ENCODE data around the gene SYNE1. TPM values are rescaled to one million over a fixed set of nuclear protein-coding genes. Genes with fewer than 3 reads are reported as not detected.

Gene SYNE1
- total and polyA plus RNA-seq, 4 donors, result 10.2 to 105 (median 24.5) TPM

- no peaks in the 10 kb centered on the region for H3K27me3 ChIP-seq (ENCODE audit: control insufficient read depth in 4 of 4, insufficient read depth in 4 of 4, low read length in 3 of 4)
- no peak for DNase-seq (ENCODE audit: low spot score)
- H3K36me3 ChIP-seq (ENCODE audit: control insufficient read depth in 4 of 4, insufficient read depth in 3 of 4, low read depth in 1 of 4, low read length in 3 of 4), result peaks cover 6 to 71% (median 47%) of the 10 kb centered on the region in 4 donors
- no peak overlapping the region for H3K27ac ChIP-seq (ENCODE audit: low read depth in 1 of 2, low read length in 2 of 2)
- 54% methylated on average over 3 of the region's 3 CpGs for whole genome bisulfite sequencing
- H3K4me3 ChIP-seq (ENCODE audit: low read depth in 1 of 3, low read length in 3 of 3), result no peak overlapping the region
- no peak for TF ChIP-seq GABPA (IDR thresholded peaks at IDR 0.05 in 1 of 2, conservative IDR thresholded peaks at IDR 0.05 in 1 of 2)
- no peak overlapping the region for H3K9ac ChIP-seq (ENCODE audit: low read depth in 1 of 2, low read length in 2 of 2)
- H3K4me1 ChIP-seq (ENCODE audit: control insufficient read depth in 4 of 4, insufficient read depth in 4 of 4, low read length in 3 of 4), result no peaks in the 10 kb centered on the region
- no peaks in the 10 kb centered on the region for H3K9me3 ChIP-seq (ENCODE audit: control insufficient read depth in 4 of 4, low read length in 3 of 4)
Observed at GRCh38 chr6:152201120-152201519, 436.0 kb downstream of the SYNE1 start.

- 77% methylated on average over 5 of the region's 5 CpGs for WGBS
- Histone ChIP-seq H3K9me3 (ENCODE audit: control insufficient read depth in 4 of 4, low read length in 3 of 4) (no peaks in the 10 kb centered on the region), H3K4me1 (ENCODE audit: control insufficient read depth in 4 of 4, insufficient read depth in 4 of 4, low read length in 3 of 4) (no peaks in the 10 kb centered on the region), H3K9ac (ENCODE audit: low read depth in 1 of 2, low read length in 2 of 2) (no peak overlapping the region), H3K27ac (ENCODE audit: low read depth in 1 of 2, low read length in 2 of 2) (no peak overlapping the region), H3K27me3 (ENCODE audit: control insufficient read depth in 4 of 4, insufficient read depth in 4 of 4, low read length in 3 of 4) (no peaks in the 10 kb centered on the region), H3K36me3 (ENCODE audit: control insufficient read depth in 4 of 4, insufficient read depth in 3 of 4, low read depth in 1 of 4, low read length in 3 of 4) (peaks cover 10 to 47% (median 31%) of the 10 kb centered on the region in 4 donors), H3K4me3 (ENCODE audit: low read depth in 1 of 3, low read length in 3 of 3) (no peak overlapping the region)
- DNase-seq (ENCODE audit: low spot score), result no peak
- TF ChIP-seq HNF4G (IDR thresholded peaks at IDR 0.05), result no peak
- TF ChIP-seq HNF4A (conservative IDR thresholded peaks at IDR 0.05), result no peak
- no peak for TF ChIP-seq RAD21 (IDR thresholded peaks at IDR 0.05)
- TF ChIP-seq FOXA2 (IDR thresholded peaks at IDR 0.05), result no peak
- TF ChIP-seq GABPA (IDR thresholded peaks at IDR 0.05 in 1 of 2, conservative IDR thresholded peaks at IDR 0.05 in 1 of 2), result no peak
- no peak for TF ChIP-seq ZBTB33 (IDR thresholded peaks at IDR 0.05)
Observed at GRCh38 chr6:152195896-152196295, 441.3 kb downstream of the SYNE1 start.

GRCh38 chr6:152189736-152190135 is 447.4 kb downstream of the SYNE1 start:
- H3K9ac ChIP-seq (ENCODE audit: low read depth in 1 of 2, low read length in 2 of 2), result no peak overlapping the region
- H3K4me3 ChIP-seq (ENCODE audit: low read depth in 1 of 3, low read length in 3 of 3), result no peak overlapping the region
- DNase-seq (ENCODE audit: low spot score), result no peak
- peaks cover 0 to 46% (median 16%) of the 10 kb centered on the region in 4 donors for H3K36me3 ChIP-seq (ENCODE audit: control insufficient read depth in 4 of 4, insufficient read depth in 3 of 4, low read depth in 1 of 4, low read length in 3 of 4)
- H3K27ac ChIP-seq (ENCODE audit: low read depth in 1 of 2, low read length in 2 of 2), result no peak overlapping the region
- H3K27me3 ChIP-seq (ENCODE audit: control insufficient read depth in 4 of 4, insufficient read depth in 4 of 4, low read length in 3 of 4), result no peaks in the 10 kb centered on the region
- TF ChIP-seq HNF4G (IDR thresholded peaks at IDR 0.05), result no peak
- no peak for TF ChIP-seq ZBTB33 (IDR thresholded peaks at IDR 0.05)
- no peak for TF ChIP-seq TAF1 (conservative IDR thresholded peaks at IDR 0.05)
- no peak for TF ChIP-seq FOXA1 (IDR thresholded peaks at IDR 0.05)
- TF ChIP-seq EGR1 (IDR thresholded peaks at IDR 0.05; ENCODE audit: low read depth in 2 of 2), result no peak
- no peak for TF ChIP-seq REST (IDR thresholded peaks at IDR 0.05)
- no peak for TF ChIP-seq FOXA2 (IDR thresholded peaks at IDR 0.05)
- WGBS, result 88% methylated on average over 2 of the region's 2 CpGs
- H3K9me3 ChIP-seq (ENCODE audit: control insufficient read depth in 4 of 4, low read length in 3 of 4), result no peaks in the 10 kb centered on the region
- H3K4me1 ChIP-seq (ENCODE audit: control insufficient read depth in 4 of 4, insufficient read depth in 4 of 4, low read length in 3 of 4), result no peaks in the 10 kb centered on the region
